Right atrium auricular region (tissue), 2 donors: Measurements from ENCODE around the gene GPAT3. TPM values are rescaled to one million over a fixed set of nuclear protein-coding genes. Genes with fewer than 3 reads are reported as not detected.
"Not testable (repeated sequence)": the region's sequence is repeated elsewhere in the genome, so short reads cannot be mapped to it uniquely, and the experiment has no call there.

ENCODE experiments used
- DNase-seq: peaks from one replicate; pipeline ENCODE4 v3.0.0-alpha.2; 2019; ENCODE audit warnings: low spot score
- H3K27ac ChIP-seq, 2 donors: fragments of 200-600 bp; sonication (generic); 1 replicate in 1 of 2; 2 replicates in 1 of 2; pipeline ENCODE4 v1.5.1; 2016 to 2019
- H3K27me3 ChIP-seq, 2 donors: fragments of 200-600 bp; sonication (generic); one replicate each; pipeline versions ENCODE4 v1.5.1 to v1.6.0; 2017 to 2019
- H3K36me3 ChIP-seq: fragments of 200-600 bp; sonication (generic); one replicate; pipeline ENCODE4 v1.5.1; 2016
- H3K4me1 ChIP-seq, 2 donors: fragments of 200-600 bp; sonication (generic); one replicate each; pipeline versions ENCODE4 v1.5.1 to v1.6.0; 2017 to 2019
- H3K4me3 ChIP-seq, 2 donors: fragments of 200-600 bp; sonication (generic); 1 replicate in 1 of 2; 2 replicates in 1 of 2; pipeline ENCODE4 v1.5.1; 2017 to 2019; ENCODE audit warnings: mild to moderate bottlenecking in 1 of 2, moderate library complexity in 1 of 2
- H3K9me3 ChIP-seq, 2 donors: fragments of 200-600 bp; sonication (generic); one replicate each; pipeline ENCODE4 v1.5.1; 2019
- total RNA-seq, 2 donors: library from RNA; depleted of rRNA; stranded (reverse); fragments of >200 nt; gene quantifications; one replicate each; pipeline ENCODE4 v1.1.0, GENCODE V29; 2016
- TF ChIP-seq, protein P1 (sequence below), 2 donors: fragments of 200-600 bp; sonication (generic); IDR thresholded peaks; one replicate each; pipeline ENCODE4 v1.5.1; 2019; ENCODE audit warnings: antibody characterized with exemption in 2 of 2

Gene GPAT3
- total RNA-seq, 2 donors from 2014 or later, result 27.7 to 32.5 TPM

DNA sequence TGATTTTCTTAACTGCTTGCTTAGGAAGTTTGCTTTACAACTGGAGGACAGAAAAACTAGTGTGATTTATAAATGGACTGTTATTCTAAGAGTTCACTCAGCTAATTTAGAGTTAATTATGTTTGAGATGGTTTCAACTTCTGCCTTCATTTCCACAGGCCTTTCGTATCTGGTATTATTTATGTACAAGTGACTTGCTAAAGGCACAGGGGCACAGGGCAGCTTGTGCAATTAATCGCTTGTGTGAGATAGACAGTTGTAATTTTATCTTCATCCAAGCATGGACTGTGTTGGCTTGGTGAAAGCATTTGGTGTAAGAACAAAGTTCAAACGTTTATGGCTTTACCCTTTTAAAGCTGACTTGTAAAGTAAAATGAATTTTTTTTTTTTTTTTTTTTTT lies 38.3 kb downstream of the GPAT3 start:
- H3K9me3 ChIP-seq, result no peaks in the 10 kb centered on the region
- H3K36me3 ChIP-seq, result no peaks in the 10 kb centered on the region
- no peaks in the 10 kb centered on the region for H3K27me3 ChIP-seq
- no peaks in the 10 kb centered on the region for H3K4me1 ChIP-seq
- H3K4me3 ChIP-seq, result no peak overlapping the region
- peak overlapping the region; percentile 28 to 40 for H3K27ac ChIP-seq
- TF ChIP-seq, protein P1, sequence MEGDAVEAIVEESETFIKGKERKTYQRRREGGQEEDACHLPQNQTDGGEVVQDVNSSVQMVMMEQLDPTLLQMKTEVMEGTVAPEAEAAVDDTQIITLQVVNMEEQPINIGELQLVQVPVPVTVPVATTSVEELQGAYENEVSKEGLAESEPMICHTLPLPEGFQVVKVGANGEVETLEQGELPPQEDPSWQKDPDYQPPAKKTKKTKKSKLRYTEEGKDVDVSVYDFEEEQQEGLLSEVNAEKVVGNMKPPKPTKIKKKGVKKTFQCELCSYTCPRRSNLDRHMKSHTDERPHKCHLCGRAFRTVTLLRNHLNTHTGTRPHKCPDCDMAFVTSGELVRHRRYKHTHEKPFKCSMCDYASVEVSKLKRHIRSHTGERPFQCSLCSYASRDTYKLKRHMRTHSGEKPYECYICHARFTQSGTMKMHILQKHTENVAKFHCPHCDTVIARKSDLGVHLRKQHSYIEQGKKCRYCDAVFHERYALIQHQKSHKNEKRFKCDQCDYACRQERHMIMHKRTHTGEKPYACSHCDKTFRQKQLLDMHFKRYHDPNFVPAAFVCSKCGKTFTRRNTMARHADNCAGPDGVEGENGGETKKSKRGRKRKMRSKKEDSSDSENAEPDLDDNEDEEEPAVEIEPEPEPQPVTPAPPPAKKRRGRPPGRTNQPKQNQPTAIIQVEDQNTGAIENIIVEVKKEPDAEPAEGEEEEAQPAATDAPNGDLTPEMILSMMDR (IDR thresholded peaks at IDR 0.05), result no peak
- DNase-seq, result no peak

DNA sequence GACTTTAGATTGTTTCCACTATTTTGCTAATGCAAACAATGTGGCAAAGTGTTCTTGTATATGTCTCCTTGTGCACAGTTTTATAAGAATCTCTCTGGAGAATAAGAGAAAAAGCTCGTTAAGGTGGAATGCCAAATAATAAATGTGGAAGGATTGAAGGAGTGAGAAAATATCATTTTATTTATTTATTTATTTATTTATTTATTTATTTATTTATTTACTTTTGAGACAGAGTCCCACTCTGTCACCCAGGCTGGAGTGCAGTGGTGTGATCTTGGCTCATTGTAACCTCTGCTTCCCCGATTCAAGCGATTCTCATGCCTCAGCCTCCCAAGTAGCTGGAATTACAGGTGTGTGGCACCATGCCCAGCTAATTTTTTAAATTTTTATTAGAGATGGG lies 40.3 kb downstream of the GPAT3 start:
- not testable (repeated sequence) for H3K4me3 ChIP-seq, H3K9me3 ChIP-seq, H3K27ac ChIP-seq, H3K36me3 ChIP-seq, H3K27me3 ChIP-seq, DNase-seq, H3K4me1 ChIP-seq

DNA sequence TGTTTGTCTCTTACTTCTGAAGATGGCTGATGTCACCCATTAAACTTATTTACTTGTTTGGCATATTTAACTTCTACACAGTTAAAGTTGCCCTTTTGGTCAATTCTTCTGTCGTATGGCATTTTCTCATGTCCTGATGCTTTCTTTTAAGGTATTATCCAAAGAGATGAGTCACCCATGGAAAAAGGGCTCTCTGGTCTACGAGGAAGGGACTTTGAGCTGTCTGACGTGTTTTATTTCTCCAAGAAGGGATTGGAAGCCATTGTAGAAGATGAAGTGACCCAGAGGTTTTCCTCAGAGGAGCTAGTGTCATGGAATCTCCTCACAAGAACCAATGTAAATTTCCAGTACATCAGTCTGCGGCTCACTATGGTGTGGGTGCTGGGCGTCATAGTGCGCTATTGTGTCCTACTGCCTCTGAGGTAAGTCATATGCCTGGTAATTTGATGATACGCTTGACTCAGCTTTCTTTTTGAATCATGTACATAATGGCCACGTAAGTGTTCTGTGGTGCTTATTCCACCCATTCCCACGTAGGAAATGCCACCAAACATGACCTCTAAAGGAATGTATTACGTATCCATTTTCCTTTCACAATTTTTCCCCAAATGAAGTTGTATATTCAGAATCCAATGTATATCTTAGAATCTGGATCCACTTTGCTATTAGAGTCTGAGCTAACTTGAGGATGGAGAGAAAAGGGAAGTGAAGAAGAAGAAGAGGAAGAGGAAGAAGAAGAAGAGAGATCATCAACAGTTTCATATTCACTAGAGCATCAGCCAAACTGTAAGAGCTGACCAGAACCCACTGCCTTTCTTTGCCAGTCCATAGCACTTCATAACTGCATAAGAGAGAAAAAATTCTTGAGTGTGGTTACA lies 45.7 kb downstream of the GPAT3 start:
- TF ChIP-seq, protein P1 (IDR thresholded peaks at IDR 0.05), result no peak
- no peak overlapping the region for H3K4me3 ChIP-seq
- H3K36me3 ChIP-seq, result peaks cover 7% of the 10 kb centered on the region
- peak overlapping the region; percentile 3 to 12 for H3K27ac ChIP-seq
- peaks cover 0 to 7% of the 10 kb centered on the region in 2 donors for H3K4me1 ChIP-seq
- H3K27me3 ChIP-seq, result no peaks in the 10 kb centered on the region
- no peaks in the 10 kb centered on the region for H3K9me3 ChIP-seq
- no peak for DNase-seq

DNA sequence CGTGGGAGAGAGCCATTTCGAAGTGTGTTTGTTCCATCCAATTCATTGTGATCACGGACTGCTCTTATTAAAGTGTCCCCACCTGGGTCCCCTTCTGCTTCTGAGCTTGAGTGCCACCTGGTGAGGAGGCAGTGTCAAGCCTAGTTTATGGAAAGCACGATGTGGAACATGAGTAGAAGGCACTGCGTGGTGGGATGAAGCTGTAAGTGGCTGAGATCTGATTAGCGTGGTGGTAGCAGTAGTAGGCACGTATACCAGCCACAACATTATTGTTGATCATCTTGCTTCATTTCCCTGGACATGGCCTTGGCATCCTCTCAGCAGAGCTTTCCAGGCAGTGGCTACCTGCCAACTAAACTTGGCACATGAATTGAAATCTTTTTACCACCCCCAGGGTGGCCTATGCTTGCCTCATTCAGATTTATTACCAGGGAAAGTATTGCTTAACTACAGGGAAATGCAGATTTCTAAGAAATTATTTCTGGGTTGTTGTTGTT lies 46.4 kb downstream of the GPAT3 start:
- Histone ChIP-seq H3K27ac (peak overlapping the region; percentile 3 to 12), H3K36me3 (peaks cover 7% of the 10 kb centered on the region), H3K4me3 (no peak overlapping the region), H3K27me3 (no peaks in the 10 kb centered on the region), H3K4me1 (peaks cover 0 to 7% of the 10 kb centered on the region in 2 donors), H3K9me3 (no peaks in the 10 kb centered on the region)
- TF ChIP-seq, protein P1 (IDR thresholded peaks at IDR 0.05), result peak in 1 of 2 donors; percentile 46
- DNase-seq, result no peak

DNA sequence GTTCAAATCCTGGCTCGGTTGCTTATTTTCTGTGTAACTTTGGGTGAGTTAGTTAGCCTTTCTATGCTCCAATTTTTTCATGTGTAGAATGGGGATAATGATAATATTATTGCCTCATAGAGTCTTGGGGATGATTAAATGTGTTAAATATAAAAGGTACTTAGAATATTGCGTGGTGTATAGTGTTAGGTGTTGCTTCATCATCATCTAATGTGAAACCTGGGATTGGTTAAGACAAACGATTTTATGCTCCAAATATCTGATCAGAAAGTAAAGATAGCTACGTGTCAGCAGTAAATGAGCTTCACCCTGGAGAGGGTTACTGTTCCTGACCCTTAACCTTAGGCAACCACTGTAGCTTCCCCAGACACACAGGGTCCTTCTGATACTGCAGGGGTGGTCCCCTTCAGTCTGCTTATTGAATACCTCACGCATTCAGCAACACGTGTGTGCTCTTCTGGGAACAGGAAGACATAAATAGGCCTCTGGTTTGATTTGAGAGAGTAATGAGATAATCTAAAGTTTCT lies 50.1 kb downstream of the GPAT3 start:
- no peaks in the 10 kb centered on the region for H3K27me3 ChIP-seq
- peaks cover 0 to 7% of the 10 kb centered on the region in 2 donors for H3K4me1 ChIP-seq
- DNase-seq, result no peak
- H3K4me3 ChIP-seq, result no peak overlapping the region
- TF ChIP-seq, protein P1 (IDR thresholded peaks at IDR 0.05), result no peak
- no peaks in the 10 kb centered on the region for H3K9me3 ChIP-seq
- peaks cover 17% of the 10 kb centered on the region for H3K36me3 ChIP-seq
- no peak overlapping the region for H3K27ac ChIP-seq

DNA sequence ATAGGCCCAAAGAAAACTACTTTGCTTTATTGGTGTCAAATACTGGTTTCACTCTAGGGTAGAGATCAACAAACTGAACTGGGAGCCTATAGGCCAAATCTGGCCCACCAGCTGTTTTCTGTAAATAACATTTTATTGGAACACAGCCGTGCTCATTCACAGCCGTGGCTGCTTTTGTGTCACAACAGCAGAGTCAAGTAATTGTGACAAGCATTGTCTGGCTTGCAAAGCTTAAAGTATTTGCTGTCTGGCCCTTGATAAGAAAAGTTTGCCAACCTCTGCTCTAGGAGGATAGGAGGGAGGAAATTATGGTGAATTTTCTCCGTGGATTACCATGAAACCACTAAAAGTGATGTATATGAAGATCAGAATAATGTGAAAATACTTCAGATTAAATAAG lies 53.4 kb downstream of the GPAT3 start:
- TF ChIP-seq, protein P1 (IDR thresholded peaks at IDR 0.05), result no peak
- Histone ChIP-seq H3K4me3 (no peak overlapping the region), H3K4me1 (no peaks in the 10 kb centered on the region), H3K27ac (no peak overlapping the region), H3K36me3 (peaks cover 9% of the 10 kb centered on the region), H3K27me3 (no peaks in the 10 kb centered on the region), H3K9me3 (no peaks in the 10 kb centered on the region)
- no peak for DNase-seq
